HG02943 (cell line): Measurements from ENCODE around the gene LOXL1.

Source experiments
- ATAC-seq: cut with Tn5 transposase; IDR thresholded peaks from one replicate; pipeline ENCODE4 v1.9.1; 2021; ENCODE audit warnings: mild to moderate bottlenecking, low read depth, moderate library complexity; ENCODE audit not compliant: unreplicated experiment

The LOXL1 gene

GRCh38 chr15:73926219-73927002, at the start of gene LOXL1:
Gene LOXL1, plus strand, starts transcription at chr15:73926462. Its CDS starts 322 bp downstream, at chr15:73926784.
- ATAC-seq = no peak

GRCh38 chr15:73879426-73879825, 46.8 kb upstream of the LOXL1 start:
- no peak for ATAC-seq

GRCh38 chr15:73881579-73882320, 44.5 kb upstream of the LOXL1 start:
- no peak for ATAC-seq

- ATAC-seq = no peak
Observed at GRCh38 chr15:73882761-73883419, 43.4 kb upstream of the LOXL1 start.

- no peak for ATAC-seq
Observed at GRCh38 chr15:73884159-73884558, 42.1 kb upstream of the LOXL1 start.

GRCh38 chr15:73885954-73886700, 40.1 kb upstream of the LOXL1 start:
- ATAC-seq = no peak

GRCh38 chr15:73886717-73887345, 39.4 kb upstream of the LOXL1 start:
- no peak for ATAC-seq

GRCh38 chr15:73887481-73887880, 38.8 kb upstream of the LOXL1 start:
- ATAC-seq = no peak

GRCh38 chr15:73888224-73889041, 37.8 kb upstream of the LOXL1 start:
- no peak for ATAC-seq

- ATAC-seq = no peak
Observed at GRCh38 chr15:73889053-73889761, 37.1 kb upstream of the LOXL1 start.

- ATAC-seq = no peak
Observed at GRCh38 chr15:73889762-73890124, 36.5 kb upstream of the LOXL1 start.

GRCh38 chr15:73891328-73892315, 34.6 kb upstream of the LOXL1 start:
- no peak for ATAC-seq

GRCh38 chr15:73892446-73893226, 33.6 kb upstream of the LOXL1 start:
- ATAC-seq = no peak

GRCh38 chr15:73894133-73894814, 32.0 kb upstream of the LOXL1 start:
- ATAC-seq = no peak

GRCh38 chr15:73897441-73898261, 28.6 kb upstream of the LOXL1 start:
- no peak for ATAC-seq
